Measurements from ENCODE around the gene ZNF791. TPM values are rescaled to one million over a fixed set of nuclear protein-coding genes. Genes with fewer than 3 reads are reported as not detected.

The ZNF791 gene
- 5.5 and 5.8 TPM in 2 replicates for total RNA-seq

GRCh38 chr19:12610540-12611360 lies at the start of gene ZNF791, which contains the start of gene ZNF490:
Gene ZNF791, plus strand, starts transcription at chr19:12610920. Its CDS starts 160 bp downstream, at chr19:12611080.
Gene ZNF490, minus strand, starts transcription at chr19:12610813. Its CDS starts 133 bp downstream, at chr19:12610680.

GRCh38 chr19:12666265-12667048 lies 55.7 kb downstream of the ZNF791 start, which contains the start of the genes MAN2B1 and WDR83:
Gene MAN2B1, minus strand, starts transcription at chr19:12666742. Its CDS starts 41 bp downstream, at chr19:12666701.
Gene WDR83, plus strand, starts transcription at chr19:12666807. Its CDS starts 2,984 bp downstream, at chr19:12669791.

GRCh38 chr19:12681074-12681987 lies 70.6 kb downstream of the ZNF791 start, which contains the start of gene DHPS:
Gene DHPS, minus strand, starts transcription at chr19:12681880. Its CDS starts 114 bp downstream, at chr19:12681766.

Other genes with a start within 250 kb of the ZNF791 start
- gene ZNF442, start 245.2 kb upstream of the ZNF791 start, total RNA-seq, result 1.0 and 1.8 TPM in 2 replicates
- 1.0 and 1.3 TPM in 2 replicates for gene ZNF799, start 209.6 kb upstream of the ZNF791 start, total RNA-seq
- gene ZNF443, start 169.9 kb upstream of the ZNF791 start, total RNA-seq, result 0.89 and 1.0 TPM in 2 replicates
- 1.2 and 1.8 TPM in 2 replicates for gene ZNF709, start 126.1 kb upstream of the ZNF791 start, total RNA-seq
- 3.7 and 4.0 TPM in 2 replicates for gene ZNF564, start 59.4 kb upstream of the ZNF791 start, total RNA-seq
- 5.6 and 5.7 TPM in 2 replicates for gene ZNF490, start 107 bp upstream of the ZNF791 start, total RNA-seq
- 38.1 and 48.3 TPM in 2 replicates for gene MAN2B1, start 55.8 kb downstream of the ZNF791 start, total RNA-seq
- 11.9 and 12.5 TPM in 2 replicates for gene WDR83, start 55.9 kb downstream of the ZNF791 start, total RNA-seq
- 86.8 and 95.9 TPM in 2 replicates for gene DHPS, start 71.0 kb downstream of the ZNF791 start, total RNA-seq
- gene GNG14, start 77.1 kb downstream of the ZNF791 start, total RNA-seq, result not detected in 2 replicates
- gene FBXW9, start 85.7 kb downstream of the ZNF791 start, total RNA-seq, result 15.1 and 16.1 TPM in 2 replicates
- 19.3 and 22.4 TPM in 2 replicates for gene TNPO2, start 113.0 kb downstream of the ZNF791 start, total RNA-seq
- 361 and 399 TPM in 2 replicates for gene TRIR, start 123.8 kb downstream of the ZNF791 start, total RNA-seq
- 122 and 149 TPM in 2 replicates for gene GET3, start 126.6 kb downstream of the ZNF791 start, total RNA-seq
- not detected in 2 replicates for gene BEST2, start 140.9 kb downstream of the ZNF791 start, total RNA-seq
- gene HOOK2, start 164.6 kb downstream of the ZNF791 start, total RNA-seq, result 7.0 and 10.9 TPM in 2 replicates
- 96.3 and 105 TPM in 2 replicates for gene JUNB, start 180.6 kb downstream of the ZNF791 start, total RNA-seq
- 409 and 461 TPM in 2 replicates for gene PRDX2, start 190.9 kb downstream of the ZNF791 start, total RNA-seq
- not detected in 2 replicates for gene THSD8, start 191.1 kb downstream of the ZNF791 start, total RNA-seq
- 57.0 and 62.4 TPM in 2 replicates for gene RNASEH2A, start 195.7 kb downstream of the ZNF791 start, total RNA-seq
- not detected in 2 replicates for gene RTBDN, start 223.7 kb downstream of the ZNF791 start, total RNA-seq
- 0.17 and 0.89 TPM in 2 replicates for gene MAST1, start 227.6 kb downstream of the ZNF791 start, total RNA-seq